HG02870 (cell line): ENCODE data around the gene GRK3.

Experiments
- ATAC-seq: cut with Tn5 transposase; IDR thresholded peaks from one replicate; pipeline ENCODE4 v1.9.1; 2021; ENCODE audit warnings: mild to moderate bottlenecking, moderate library complexity; ENCODE audit not compliant: unreplicated experiment

GRK3 gene

GRCh38 chr22:25751174-25751581, 186.7 kb downstream of the GRK3 start:
- no peak for ATAC-seq

GRCh38 chr22:25752615-25753214, 188.2 kb downstream of the GRK3 start:
- ATAC-seq = no peak

- no peak for ATAC-seq
Observed at GRCh38 chr22:25753252-25753651, 188.8 kb downstream of the GRK3 start.

GRCh38 chr22:25754527-25755202, 190.2 kb downstream of the GRK3 start:
- no peak for ATAC-seq

- ATAC-seq = no peak
Observed at GRCh38 chr22:25757686-25758085, 193.2 kb downstream of the GRK3 start.

GRCh38 chr22:25758316-25758715, 193.8 kb downstream of the GRK3 start:
- ATAC-seq = no peak

- ATAC-seq = no peak
Observed at GRCh38 chr22:25759825-25760231, 195.4 kb downstream of the GRK3 start.

- ATAC-seq = no peak
Observed at GRCh38 chr22:25760294-25760693, 195.8 kb downstream of the GRK3 start.

GRCh38 chr22:25760848-25761595, 196.5 kb downstream of the GRK3 start:
- no peak for ATAC-seq

- ATAC-seq = no peak
Observed at GRCh38 chr22:25762147-25762546, 197.7 kb downstream of the GRK3 start.

- no peak for ATAC-seq
Observed at GRCh38 chr22:25763239-25763777, 198.8 kb downstream of the GRK3 start.

- ATAC-seq = no peak
Observed at GRCh38 chr22:25764270-25765015, 200.0 kb downstream of the GRK3 start.

GRCh38 chr22:25765016-25765367, 200.5 kb downstream of the GRK3 start:
- ATAC-seq = no peak

GRCh38 chr22:25765801-25766200, 201.3 kb downstream of the GRK3 start:
- no peak for ATAC-seq

- ATAC-seq = no peak
Observed at GRCh38 chr22:25766418-25766817, 201.9 kb downstream of the GRK3 start.

- no peak for ATAC-seq
Observed at GRCh38 chr22:25770333-25770732, 205.9 kb downstream of the GRK3 start.

GRCh38 chr22:25772288-25772687, 207.8 kb downstream of the GRK3 start:
- no peak for ATAC-seq

- ATAC-seq = no peak
Observed at GRCh38 chr22:25774575-25775026, 210.1 kb downstream of the GRK3 start.

- ATAC-seq = no peak
Observed at GRCh38 chr22:25775531-25775930, 211.1 kb downstream of the GRK3 start.

GRCh38 chr22:25777411-25777810, 212.9 kb downstream of the GRK3 start:
- no peak for ATAC-seq

- no peak for ATAC-seq
Observed at GRCh38 chr22:25777870-25778269, 213.4 kb downstream of the GRK3 start.
